GM12878 (cell line): ENCODE measurements around the gene VPS52. TPM values are rescaled to one million over a fixed set of nuclear protein-coding genes. Genes with fewer than 3 reads are reported as not detected.

Experiments used
- ATAC-seq: fragments of 200-7000 bp; cut with Tn5 transposase; 3 replicates; pipeline ENCODE4 v1.9.1; 2020; ENCODE audit warnings: mild to moderate bottlenecking, moderate library complexity
- BruUV-seq: library from RNA; stranded (reverse); fragments of 400-500 nt; replicated peaks from 2 replicates; lab custom pipeline; 2021; lab: Mats Ljungman, UMichigan
- CTCF ChIA-PET: fragments of 300-600 bp; sonication (Branson Sonifier 250); formaldehyde crosslinking; extraction: SDS; loops from one replicate; lab custom pipeline; 2021; ENCODE audit warnings: inconsistent platforms; lab: Yijun Ruan, JAX
- POLR2A ChIA-PET: fragments of 350-600 bp; formaldehyde crosslinking; extraction: SDS; loops from one replicate; lab custom pipeline; 2021; ENCODE audit warnings: inconsistent platforms; lab: Charles Lee
- RAD21 ChIA-PET: fragments of 300-600 bp; sonication (Branson Sonifier 250); formaldehyde crosslinking; loops from one replicate; lab custom pipeline; 2023; ENCODE audit warnings: antibody characterized with exemption; ENCODE audit not compliant: unreplicated experiment; lab: Charles Lee
- SMC1A ChIA-PET: fragments of 300-600 bp; sonication (Branson Sonifier 250); formaldehyde crosslinking; loops from one replicate; lab custom pipeline; 2023; ENCODE audit not compliant: unreplicated experiment, uncharacterized antibody; lab: Charles Lee
- DNase-seq: peaks from one replicate; pipeline ENCODE4 v3.0.0-alpha.2; 2011; ENCODE audit warnings: low read depth, low spot score
- FAIRE-seq: peaks from 3 replicates; lab custom pipeline; 2011; peaks lifted over from hg19 to GRCh38; lab: Jason Lieb, UNC
- H2AFZ ChIP-seq: 2 replicates; pipeline ENCODE4 v1.6.0; 2011; ENCODE audit warnings: low read depth, low read length, control low read depth; ENCODE audit not compliant: control insufficient read depth
- H3K27ac ChIP-seq: 2 replicates; pipeline ENCODE4 v1.5.1; 2011; ENCODE audit warnings: control low read depth; ENCODE audit not compliant: control insufficient read depth, insufficient read depth
- H3K27me3 ChIP-seq, 2 experiments: replicated peaks in 1 of 2; 2 replicates each; pipeline versions ENCODE4 v1.6.0 to v1.6.1; 2011; ENCODE audit warnings: low read length in 1 of 2; ENCODE audit not compliant: control insufficient read depth in 2 of 2, insufficient read depth in 2 of 2
- H3K36me3 ChIP-seq, 2 experiments: 2 replicates each; pipeline ENCODE4 v1.5.1; 2011; ENCODE audit warnings: low read length in 1 of 2; ENCODE audit not compliant: control insufficient read depth in 2 of 2, insufficient read depth in 2 of 2
- H3K4me1 ChIP-seq: 2 replicates; pipeline ENCODE4 v1.6.1; 2011; ENCODE audit warnings: mild to moderate bottlenecking, low read length, moderate library complexity, mixed read lengths; ENCODE audit not compliant: control insufficient read depth, insufficient read depth
- H3K4me2 ChIP-seq: 2 replicates; pipeline ENCODE4 v1.6.0; 2011; ENCODE audit warnings: control low read depth; ENCODE audit not compliant: control insufficient read depth, insufficient read depth
- H3K4me3 ChIP-seq: fragments of 200-600 bp; sonication (generic); 2 replicates; pipeline ENCODE4 v1.5.1; 2016
- H3K79me2 ChIP-seq: 2 replicates; pipeline ENCODE4 v1.6.0; 2011; ENCODE audit warnings: low read length; ENCODE audit not compliant: control insufficient read depth, insufficient read depth
- H3K9ac ChIP-seq: 2 replicates; pipeline ENCODE4 v1.8.0; 2011; ENCODE audit warnings: low read length, control low read depth, mixed read lengths; ENCODE audit not compliant: control insufficient read depth, insufficient read depth
- H3K9me3 ChIP-seq: replicated peaks from 3 replicates; pipeline ENCODE4 v1.5.1; 2011; ENCODE audit warnings: mild to moderate bottlenecking, low read length; ENCODE audit not compliant: control insufficient read depth, insufficient read depth
- H4K20me1 ChIP-seq: 2 replicates; pipeline ENCODE4 v1.6.0; 2011; ENCODE audit not compliant: control insufficient read depth, insufficient read depth
- BCL3 ChIP-seq: IDR thresholded peaks from 2 replicates; pipeline ENCODE4 v1.6.1; 2011; ENCODE audit warnings: borderline replicate concordance, low read depth, mild to moderate bottlenecking, moderate library complexity, low read length; ENCODE audit not compliant: insufficient read depth, poor library complexity, severe bottlenecking
- CEBPB ChIP-seq, 2 experiments: fragments of 150-350 bp in 1 of 2; IDR thresholded peaks; 2 replicates each; pipeline ENCODE4 v1.6.1; 2012 to 2014; ENCODE audit warnings: low read depth in 2 of 2, low read length in 2 of 2, borderline replicate concordance in 1 of 2, inconsistent platforms in 1 of 2
- CTCF ChIP-seq, 3 experiments: IDR thresholded peaks in 2 of 3; conservative IDR thresholded peaks in 1 of 3; 2 replicates each; pipeline ENCODE4 v1.5.1; 2011; ENCODE audit warnings: low read depth in 3 of 3, low read length in 3 of 3, mild to moderate bottlenecking in 3 of 3, control low read depth in 2 of 3, moderate library complexity in 2 of 3, inconsistent platforms in 1 of 3, mixed read lengths in 1 of 3; ENCODE audit not compliant: control insufficient read depth in 2 of 3, insufficient read depth in 1 of 3; ENCODE audit errors: extremely low read depth in 1 of 3
- DPF2 ChIP-seq: fragments of 450-650 bp; IDR thresholded peaks from 2 replicates; pipeline ENCODE4 v1.6.1; 2017; ENCODE audit warnings: mild to moderate bottlenecking
- EED ChIP-seq: sonication (generic); IDR thresholded peaks from 2 replicates; pipeline ENCODE4 v1.6.1; 2016; ENCODE audit warnings: antibody characterized with exemption, low read depth
- IKZF2 ChIP-seq, 2 experiments: fragments of 450-650 bp; IDR thresholded peaks; 2 replicates each; pipeline ENCODE4 v1.6.1; 2017; ENCODE audit warnings: mild to moderate bottlenecking in 2 of 2, moderate library complexity in 2 of 2
- JUNB ChIP-seq: IDR thresholded peaks from 2 replicates; pipeline ENCODE4 v1.6.1; 2016; ENCODE audit warnings: antibody characterized with exemption, mild to moderate bottlenecking
- MXI1 ChIP-seq: fragments of 150-350 bp; IDR thresholded peaks from 2 replicates; pipeline ENCODE4 v1.6.1; 2011; ENCODE audit warnings: low read depth, mild to moderate bottlenecking, inconsistent platforms, low read length, improper control_type of control experiment
- RAD21 ChIP-seq: IDR thresholded peaks from 2 replicates; pipeline ENCODE4 v1.6.1; 2011; ENCODE audit warnings: mild to moderate bottlenecking, low read depth, low read length, moderate library complexity; ENCODE audit not compliant: insufficient read depth
- SMC3 ChIP-seq: IDR thresholded peaks from 2 replicates; pipeline ENCODE4 v1.6.1; 2011; ENCODE audit warnings: low read length, improper control_type of control experiment, borderline replicate concordance
- WGBS: methylation state at CpG from one replicate; pipeline ENCODE4 v1.1.6; 2016; ENCODE audit warnings: low lambda C conversion rate; ENCODE audit not compliant: insufficient replicate concordance, insufficient coverage; ENCODE audit errors: missing lambda C conversion rate; 5-methylcytosine and 5-hydroxymethylcytosine counted together
- in situ Hi-C: fragments of 300-500 bp; cut with MboI; formaldehyde crosslinking; loops from 9 replicates; pipeline ENCODE4 v1.14.3; 2018; ENCODE audit warnings: mixed read lengths
- intact Hi-C: fragments of 100-400 bp; cut with micrococcal nuclease; formaldehyde crosslinking; loops from one replicate; pipeline ENCODE4 v1.14.2; 2022; ENCODE audit not compliant: unreplicated experiment
- polyA plus RNA-seq, 11 experiments: library from polyadenylated mRNA; depleted of rRNA in 4 of 11; unstranded in 6 of 11; stranded (reverse) in 5 of 11; fragments of >200 nt; fragmentation: Nextera tagmentation in 4 of 11; fragmentation: Illumina TruSeq in 1 of 11; extraction: Ambion mirVana in 4 of 11; extraction: Trizol in 1 of 11; gene quantifications; 1 replicate in 1 of 11; 2 replicates in 10 of 11; pipeline versions ENCODE4 v1.2.1 to v1.2.3, GENCODE V29; 2011 to 2016; ENCODE audit warnings: inconsistent platforms in 2 of 11, missing spikeins in 2 of 11, low read depth in 1 of 11
- total RNA-seq, 4 experiments: library from RNA; depleted of rRNA in 3 of 4; stranded (reverse); fragments of >200 nt in 3 of 4; fragmentation: Illumina TruSeq in 1 of 4; extraction: Trizol in 1 of 4; gene quantifications; 2 replicates each; pipeline versions ENCODE4 v1.2.1 to v1.2.3, GENCODE V29; 2013 to 2021

VPS52 gene
- total and polyA plus RNA-seq, 10 of the 15 experiments (the other 5 are each of a cell fraction or from before 2014, with no cell fraction given): 11.3 to 52.7 (median 36.7) TPM

- Histone ChIP-seq H3K27me3 (no peaks in the 10 kb centered on the region), H2AFZ (peak overlapping the region; percentile 11), H3K9me3 (no peaks in the 10 kb centered on the region), H3K4me2 (peak overlapping the region; percentile 98), H3K27ac (peak overlapping the region; percentile 78), H3K9ac (peak overlapping the region; percentile 80), H3K4me3 (peak overlapping the region; percentile 94), H4K20me1 (no peaks in the 10 kb centered on the region), H3K79me2 (peaks cover 24% of the 10 kb centered on the region), H3K4me1 (peaks cover 33% of the 10 kb centered on the region), H3K36me3 (peaks cover 8 to 20% of the 10 kb centered on the region in 2 experiments)
- SMC1A ChIA-PET: interaction anchor here (1.0 to 1.3 kb wide), 2 partner anchors 41 to 43 kb away, joined by 3 to 8 read pairs; no protein-coding TSS in a partner anchor
- 6% methylated on average over 17 of the region's 17 CpGs for WGBS
- POLR2A ChIA-PET: interaction anchor here (0.5 to 1.2 kb wide), 4 partner anchors 10 to 114 kb away, joined by 3 to 4 read pairs (median 3); no protein-coding TSS in a partner anchor
- intact Hi-C loops: loop anchor here (1.0 to 10.0 kb wide), 2 partner anchors 43 to 369 kb away; no protein-coding TSS in a partner anchor
- CTCF ChIA-PET: interaction anchor here (2.4 kb wide), 1 partner anchor 44 kb away, joined by 19 read pairs; no protein-coding TSS in a partner anchor
- in situ Hi-C loops: no loop called here
- no TSS peak for BruUV-seq
- no peak for FAIRE-seq
- peak; percentile 29 for ATAC-seq
- TF ChIP-seq DPF2 (0 out of 2 replicates have a peak, but pooled peaks have one; percentile 1), CEBPB (IDR thresholded peaks at IDR 0.05; ENCODE audit: borderline replicate concordance in 1 of 2, low read depth in 2 of 2, low read length in 2 of 2) (no peak), IKZF2 (IDR thresholded peaks at IDR 0.05) (peak; percentile 7 to 19; a peak in 1 of 4 replicates), RAD21 (peak; percentile 27; the same call in 1 of the 2 replicates), MXI1 (peak; percentile 43; the same call in 1 of the 2 replicates), CTCF (IDR thresholded peaks at IDR 0.05 in 2 of 3, conservative IDR thresholded peaks at IDR 0.05 in 1 of 3; ENCODE audit: control insufficient read depth in 2 of 3, extremely low read depth in 1 of 3, insufficient read depth in 1 of 3, low read depth in 3 of 3, low read length in 3 of 3) (peak; percentile 11 to 26 (median 25); a peak in 4 of 6 replicates), EED (peak; percentile 84), BCL3 (peak; percentile 22), JUNB (peak; percentile 68), SMC3 (no peak; the same call in 1 of the 2 replicates)
- RAD21 ChIA-PET: interaction anchor here (2.9 kb wide), 1 partner anchor 44 kb away, joined by 25 read pairs; no protein-coding TSS in a partner anchor
- DNase-seq: no peak
Measured at GRCh38 chr6:33205191-33206026, 66.3 kb downstream of the VPS52 start.
